C4-2B (cell line): ENCODE results near the gene PLA2G4D.

ENCODE experiments used
- CTCF ChIP-seq: fragments of 450-650 bp; conservative IDR thresholded peaks from 2 replicates; pipeline ENCODE4 v1.5.1; 2017; ENCODE audit warnings: mild to moderate bottlenecking
- ZFX ChIP-seq: fragments of 450-650 bp; IDR thresholded peaks from 2 replicates; pipeline ENCODE4 v1.6.1; 2017

- TF ChIP-seq CTCF (no peak), ZFX (no peak)
Observed at GRCh38 chr15:42087926-42088800, 6.2 kb downstream of the PLA2G4D start.
